ENCODE measurements around the gene TTC21A.

Gene TTC21A

DNA sequence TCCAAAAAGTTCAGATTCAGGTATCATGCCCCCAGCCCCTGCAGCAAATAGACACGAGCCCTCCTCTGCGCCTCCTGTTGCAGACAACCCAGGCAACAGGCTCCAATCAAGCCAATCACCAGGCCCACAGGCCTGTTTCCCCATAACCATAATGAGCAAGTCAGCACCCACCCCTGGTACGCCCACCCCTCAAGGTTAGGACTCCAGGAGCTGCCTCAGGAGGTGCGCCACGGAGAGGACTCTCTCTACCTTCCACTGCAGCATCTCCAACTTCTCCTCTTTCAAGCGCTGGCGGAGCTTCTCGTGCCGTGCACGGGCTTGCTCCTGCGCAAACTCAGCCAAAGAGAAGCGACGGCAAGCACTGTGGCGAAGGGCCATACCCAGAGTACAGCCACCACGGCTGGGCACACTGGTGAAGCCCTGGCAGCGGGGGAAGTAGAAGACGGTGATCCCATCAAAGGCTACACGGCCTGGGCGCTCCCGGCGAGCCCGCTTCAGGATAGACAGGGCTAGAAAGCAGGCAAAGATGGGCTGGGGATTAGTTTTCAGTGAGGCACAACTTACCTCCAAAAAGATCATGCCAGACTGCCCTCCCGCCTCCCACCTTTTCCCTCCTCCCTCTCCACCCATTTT is 37.4 kb downstream of the TTC21A start:
- DNase-seq (ENCODE audit: low read depth) = no peak
- no peak overlapping the region for H3K4me3 ChIP-seq (ENCODE audit: low read depth, low read length)
- TF ChIP-seq, protein P1, sequence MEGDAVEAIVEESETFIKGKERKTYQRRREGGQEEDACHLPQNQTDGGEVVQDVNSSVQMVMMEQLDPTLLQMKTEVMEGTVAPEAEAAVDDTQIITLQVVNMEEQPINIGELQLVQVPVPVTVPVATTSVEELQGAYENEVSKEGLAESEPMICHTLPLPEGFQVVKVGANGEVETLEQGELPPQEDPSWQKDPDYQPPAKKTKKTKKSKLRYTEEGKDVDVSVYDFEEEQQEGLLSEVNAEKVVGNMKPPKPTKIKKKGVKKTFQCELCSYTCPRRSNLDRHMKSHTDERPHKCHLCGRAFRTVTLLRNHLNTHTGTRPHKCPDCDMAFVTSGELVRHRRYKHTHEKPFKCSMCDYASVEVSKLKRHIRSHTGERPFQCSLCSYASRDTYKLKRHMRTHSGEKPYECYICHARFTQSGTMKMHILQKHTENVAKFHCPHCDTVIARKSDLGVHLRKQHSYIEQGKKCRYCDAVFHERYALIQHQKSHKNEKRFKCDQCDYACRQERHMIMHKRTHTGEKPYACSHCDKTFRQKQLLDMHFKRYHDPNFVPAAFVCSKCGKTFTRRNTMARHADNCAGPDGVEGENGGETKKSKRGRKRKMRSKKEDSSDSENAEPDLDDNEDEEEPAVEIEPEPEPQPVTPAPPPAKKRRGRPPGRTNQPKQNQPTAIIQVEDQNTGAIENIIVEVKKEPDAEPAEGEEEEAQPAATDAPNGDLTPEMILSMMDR (IDR thresholded peaks at IDR 0.05; ENCODE audit: low read depth, low read length, missing control alignments) = no peak
- in situ Hi-C loops (cut with HindIII; ENCODE audit: low sequenced_read_pairs) = no loop called here

GRCh38 chr3:39146083-39146501 is 38.6 kb downstream of the TTC21A start:
- TF ChIP-seq, protein P1 (IDR thresholded peaks at IDR 0.05; ENCODE audit: low read depth, low read length, missing control alignments) = no peak
- in situ Hi-C loops (cut with HindIII; ENCODE audit: low sequenced_read_pairs) = no loop called here
- H3K4me3 ChIP-seq (ENCODE audit: low read depth, low read length) = no peak overlapping the region
- no peak for DNase-seq (ENCODE audit: low read depth)

- H3K4me3 ChIP-seq (ENCODE audit: low read depth, low read length) = no peak overlapping the region
- peak; percentile 77 for DNase-seq (ENCODE audit: low read depth)
- in situ Hi-C loops (cut with HindIII; ENCODE audit: low sequenced_read_pairs) = no loop called here
- TF ChIP-seq, protein P1 (IDR thresholded peaks at IDR 0.05; ENCODE audit: low read depth, low read length, missing control alignments) = no peak
Measured at GRCh38 chr3:39146611-39147591, 39.4 kb downstream of the TTC21A start.

DNA sequence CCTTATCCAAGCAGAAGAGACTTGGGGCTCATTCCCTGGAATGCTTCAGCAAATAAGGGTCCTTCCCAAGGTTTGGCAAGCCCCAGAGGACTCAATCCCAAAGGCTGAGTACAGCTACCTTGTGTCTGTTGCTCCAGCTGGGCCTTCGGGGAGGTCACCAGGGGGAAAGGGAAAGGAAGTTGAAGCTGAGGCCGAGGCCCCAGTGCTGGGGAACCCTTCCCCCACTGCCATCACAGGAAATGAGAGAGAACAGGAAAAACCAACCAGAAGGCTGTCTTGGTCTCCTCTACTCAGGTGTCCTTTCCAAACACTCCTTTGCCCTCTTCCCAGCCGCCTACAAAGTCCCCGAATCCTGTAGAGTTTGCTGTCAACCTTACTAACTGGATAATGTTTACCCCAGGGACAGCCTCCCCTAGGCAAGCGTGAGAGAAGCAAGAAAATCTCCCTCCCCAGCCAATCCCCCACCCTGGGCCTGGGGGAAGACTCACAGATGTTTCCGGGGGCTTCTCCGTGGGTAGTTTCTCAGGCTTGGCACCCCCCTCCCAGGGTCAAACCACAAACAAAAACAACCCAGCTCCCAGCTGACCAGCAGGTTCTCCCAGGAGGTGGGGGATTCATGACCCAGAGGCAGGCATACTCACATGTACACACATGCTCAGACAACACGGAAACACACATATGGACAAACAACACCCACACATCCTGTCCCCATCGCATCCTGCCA is 40.4 kb downstream of the TTC21A start:
- H3K4me3 ChIP-seq (ENCODE audit: low read depth, low read length) = no peak overlapping the region
- in situ Hi-C loops (cut with HindIII; ENCODE audit: low sequenced_read_pairs) = no loop called here
- no peak for DNase-seq (ENCODE audit: low read depth)
- TF ChIP-seq, protein P1 (IDR thresholded peaks at IDR 0.05; ENCODE audit: low read depth, low read length, missing control alignments) = no peak

GRCh38 chr3:39148435-39149058 is 41.1 kb downstream of the TTC21A start:
- no peak overlapping the region for H3K4me3 ChIP-seq (ENCODE audit: low read depth, low read length)
- in situ Hi-C loops (cut with HindIII; ENCODE audit: low sequenced_read_pairs) = no loop called here
- DNase-seq (ENCODE audit: low read depth) = no peak
- TF ChIP-seq, protein P1 (IDR thresholded peaks at IDR 0.05; ENCODE audit: low read depth, low read length, missing control alignments) = no peak

- no peak overlapping the region for H3K4me3 ChIP-seq (ENCODE audit: low read depth, low read length)
- in situ Hi-C loops (cut with HindIII; ENCODE audit: low sequenced_read_pairs) = no loop called here
- TF ChIP-seq, protein P1 (IDR thresholded peaks at IDR 0.05; ENCODE audit: low read depth, low read length, missing control alignments) = no peak
- no peak for DNase-seq (ENCODE audit: low read depth)
Measured at GRCh38 chr3:39149059-39149455, 41.6 kb downstream of the TTC21A start.

Measured in astrocyte of the cerebellum (primary cell).